ENCODE measurements around the gene GAPT.
"Not testable (repeated sequence)": the region's sequence is repeated elsewhere in the genome, so short reads cannot be mapped to it uniquely, and the experiment has no call there.

GAPT gene

DNA sequence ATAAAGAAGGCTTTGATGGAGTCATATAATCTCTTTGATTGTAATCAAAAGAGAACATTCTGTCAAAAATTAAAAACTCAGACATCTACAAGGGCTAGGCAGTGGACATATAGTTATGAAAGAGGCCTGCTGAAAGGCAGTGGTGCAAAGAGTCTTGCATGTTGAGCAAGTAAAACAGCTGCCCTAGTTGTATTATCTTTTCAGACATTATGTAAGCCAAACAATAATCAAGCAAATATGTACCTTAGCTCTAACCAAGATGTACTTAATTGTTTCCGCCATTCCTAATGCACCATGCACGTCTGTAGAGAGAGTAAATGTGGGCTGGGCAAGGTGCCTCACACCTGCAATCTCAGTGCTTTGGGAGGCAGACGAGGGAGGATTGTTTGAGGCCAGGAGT is 14.3 kb downstream of the GAPT start:
- no peak for DNase-seq (ENCODE audit: low read depth)

DNA sequence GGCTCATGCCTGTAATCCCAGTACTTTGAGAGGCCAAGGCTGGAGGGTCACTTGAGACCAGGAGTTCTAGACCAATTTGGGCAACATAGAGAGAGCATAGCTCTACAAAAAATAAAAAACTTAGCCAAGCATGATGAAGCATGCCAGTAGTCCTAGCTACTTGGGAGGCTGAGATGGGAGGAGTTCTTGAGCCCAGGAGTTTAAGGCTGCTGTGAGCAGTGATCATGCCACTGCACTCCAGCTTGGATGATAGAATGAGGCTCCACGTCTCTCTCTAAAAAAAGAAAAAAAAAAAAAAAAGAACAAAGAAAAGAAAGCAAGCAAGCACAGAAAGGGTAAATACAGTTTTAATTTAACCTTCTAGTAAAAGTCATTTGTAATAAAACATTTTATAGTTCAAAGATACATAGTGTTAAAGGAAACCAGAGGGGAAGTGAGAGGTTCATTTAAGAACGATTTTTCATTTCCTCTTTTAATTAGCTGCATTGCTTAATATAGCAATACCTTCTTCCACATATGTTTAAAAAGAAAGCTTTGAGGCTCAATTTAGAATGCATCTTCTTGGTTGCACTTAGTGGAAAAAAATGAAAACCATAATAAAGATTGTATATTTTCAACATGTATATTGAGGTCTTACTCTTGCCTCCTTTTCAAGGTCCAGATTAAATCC is 14.9 kb downstream of the GAPT start:
- no peak for DNase-seq (ENCODE audit: low read depth)

DNA sequence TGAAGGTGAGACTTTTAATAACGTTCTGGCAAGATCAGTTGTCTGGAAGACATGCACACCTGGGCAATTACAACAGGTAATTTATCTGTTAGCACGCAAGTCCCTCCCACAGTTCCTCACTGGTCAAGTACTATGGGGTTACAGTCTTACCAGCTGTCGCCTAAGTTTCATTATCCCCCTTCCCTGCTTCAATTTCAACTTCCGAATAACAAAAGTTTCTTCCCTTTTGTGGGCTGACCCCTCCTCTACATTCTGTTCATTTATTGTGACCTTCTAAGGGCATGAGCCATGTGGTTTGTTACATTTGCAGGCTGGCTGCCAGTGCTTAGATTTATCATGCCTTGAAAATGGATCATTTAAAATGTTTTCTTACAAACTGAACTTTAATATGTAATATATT is 16.5 kb downstream of the GAPT start:
- DNase-seq (ENCODE audit: low read depth), result no peak

DNA sequence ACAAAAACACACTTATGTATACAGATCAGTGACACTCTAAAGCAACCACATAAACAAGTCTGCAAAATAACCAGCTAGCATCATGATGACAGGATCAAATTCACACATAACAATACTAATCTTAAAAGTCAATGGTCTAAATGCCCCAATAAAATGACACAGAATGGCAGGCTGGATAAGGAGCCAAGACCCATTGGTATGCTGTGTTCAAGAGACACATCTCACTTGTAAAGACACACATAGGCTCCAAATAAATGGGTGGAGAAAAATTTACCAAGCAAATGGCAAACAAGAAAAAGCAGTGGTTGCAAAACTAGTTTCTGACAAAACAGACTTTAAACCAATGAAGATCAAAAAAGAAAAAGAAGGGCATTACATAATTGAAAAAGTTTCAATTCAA is 26.0 kb downstream of the GAPT start:
- no peak for DNase-seq (ENCODE audit: low read depth)

DNA sequence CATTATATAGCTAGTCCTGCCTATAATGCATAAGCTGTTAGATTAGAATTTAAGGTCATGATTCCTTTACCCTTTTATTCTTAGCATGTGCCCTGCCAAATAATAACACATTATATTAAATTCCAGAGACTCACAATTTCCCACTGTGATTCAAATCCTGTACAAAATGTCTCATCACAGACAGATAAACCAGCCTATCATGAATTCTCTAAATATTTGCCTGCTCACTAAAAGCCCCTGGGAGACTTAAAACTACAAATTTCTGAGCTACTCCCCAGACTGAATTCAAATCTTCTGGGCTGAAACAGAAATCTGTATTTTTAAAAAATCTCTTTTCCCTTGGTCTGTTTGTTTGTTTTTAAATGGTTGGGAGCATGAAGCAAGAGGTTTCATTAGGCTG is 32.7 kb downstream of the GAPT start:
- no peak for DNase-seq (ENCODE audit: low read depth)

DNA sequence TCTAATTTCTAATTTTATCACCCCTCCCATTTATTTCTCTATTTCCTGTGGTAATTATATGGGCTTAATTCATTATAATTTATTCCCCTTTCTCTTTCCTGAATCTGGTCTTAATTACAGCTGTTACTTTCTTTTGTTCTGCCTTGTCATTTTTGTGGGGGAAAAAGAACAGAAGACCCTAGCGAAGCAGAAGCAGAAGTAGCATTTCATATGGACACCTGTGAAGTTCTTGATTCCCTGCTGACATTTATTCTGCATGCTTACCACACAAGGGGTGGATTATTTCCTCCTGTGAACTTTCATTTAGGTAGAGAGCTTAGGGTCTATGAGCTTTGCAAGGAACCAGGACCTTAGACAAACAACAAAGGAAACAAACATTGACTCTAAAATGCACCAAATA is 33.3 kb downstream of the GAPT start:
- DNase-seq (ENCODE audit: low read depth), result no peak

DNA sequence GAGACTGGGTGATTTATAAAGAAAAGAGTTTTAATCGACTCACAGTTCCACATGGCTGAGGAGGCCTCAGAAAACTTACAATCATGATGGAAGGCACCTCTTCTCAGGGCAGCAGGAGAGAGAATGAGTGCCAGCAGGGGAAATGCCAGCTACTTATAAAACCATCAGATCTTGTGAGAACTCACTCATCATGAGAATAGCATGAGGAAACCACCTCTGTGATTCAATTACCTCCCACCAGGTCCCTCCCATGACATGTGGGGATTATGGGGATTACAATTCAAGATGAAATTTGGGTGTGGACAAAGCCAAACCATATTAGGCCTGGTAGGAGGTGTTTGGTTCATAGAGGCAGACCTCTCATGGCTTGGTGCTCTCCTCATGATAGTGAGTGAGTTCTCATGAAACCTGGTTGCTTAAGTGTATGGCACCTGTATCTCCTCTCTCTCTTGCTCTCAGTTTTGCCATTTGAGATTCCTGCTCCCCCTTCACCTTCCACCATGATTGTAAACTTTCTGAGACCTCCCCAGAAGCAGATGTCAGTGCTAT is 39.8 kb downstream of the GAPT start:
- no peak for DNase-seq (ENCODE audit: low read depth)

DNA sequence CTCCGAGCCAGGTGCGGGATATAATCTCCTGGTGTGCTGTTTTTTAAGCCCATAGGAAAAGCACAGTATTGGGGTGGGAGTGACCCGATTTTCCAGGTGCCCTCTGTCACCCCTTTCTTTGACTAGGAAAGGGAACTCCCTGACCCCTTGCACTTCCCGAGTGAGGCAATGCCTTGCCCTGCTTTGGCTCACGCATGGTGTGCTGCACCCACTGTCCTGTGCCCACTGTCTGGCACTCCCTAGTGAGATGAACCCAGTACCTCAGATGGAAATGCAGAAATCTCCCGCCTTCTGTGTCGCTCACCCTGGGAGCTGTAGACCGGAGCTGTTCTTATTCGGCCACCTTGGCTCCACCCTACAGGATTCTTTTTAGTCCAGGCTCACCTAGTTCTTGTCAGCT is 50.7 kb downstream of the GAPT start:
- DNase-seq (ENCODE audit: low read depth), result not testable (repeated sequence)

DNA sequence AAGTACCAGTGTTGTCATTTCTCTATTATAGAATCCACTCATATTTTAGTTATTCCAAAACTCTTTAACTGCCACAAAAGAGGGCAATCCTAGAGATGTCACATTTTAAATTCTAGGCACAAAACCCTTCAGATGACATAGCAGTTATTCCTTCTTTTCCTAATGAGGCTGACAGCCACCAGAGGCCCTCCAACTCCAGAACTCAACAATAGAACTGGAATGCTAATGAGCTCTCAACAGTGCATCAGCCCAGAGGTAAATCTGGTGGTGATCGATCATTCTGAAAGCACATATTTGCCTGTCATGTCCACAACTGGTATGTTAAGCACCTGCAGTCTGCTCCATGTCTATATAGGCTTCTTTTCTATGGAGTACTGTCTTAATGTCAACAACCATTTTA is 51.5 kb downstream of the GAPT start:
- DNase-seq (ENCODE audit: low read depth), result no peak

DNA sequence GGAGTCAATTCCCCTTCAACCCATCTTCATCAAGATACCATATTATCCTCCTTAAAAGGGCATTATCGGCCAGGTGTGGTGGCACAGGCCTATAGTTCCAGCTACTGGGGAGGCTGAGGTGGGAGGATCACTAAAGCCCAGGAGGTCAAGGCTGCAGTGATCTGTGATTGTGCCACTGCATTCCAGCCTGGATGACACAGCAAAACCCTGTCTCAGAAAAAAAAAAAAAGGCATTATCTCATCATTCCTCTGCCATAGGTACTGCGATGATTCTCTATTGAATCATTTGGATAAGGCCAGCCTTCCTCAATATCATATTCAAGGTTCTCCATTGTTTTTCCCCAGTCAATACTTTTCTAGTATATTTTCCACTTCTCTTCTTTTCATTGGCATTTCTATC is 52.5 kb downstream of the GAPT start:
- DNase-seq (ENCODE audit: low read depth), result no peak

DNA sequence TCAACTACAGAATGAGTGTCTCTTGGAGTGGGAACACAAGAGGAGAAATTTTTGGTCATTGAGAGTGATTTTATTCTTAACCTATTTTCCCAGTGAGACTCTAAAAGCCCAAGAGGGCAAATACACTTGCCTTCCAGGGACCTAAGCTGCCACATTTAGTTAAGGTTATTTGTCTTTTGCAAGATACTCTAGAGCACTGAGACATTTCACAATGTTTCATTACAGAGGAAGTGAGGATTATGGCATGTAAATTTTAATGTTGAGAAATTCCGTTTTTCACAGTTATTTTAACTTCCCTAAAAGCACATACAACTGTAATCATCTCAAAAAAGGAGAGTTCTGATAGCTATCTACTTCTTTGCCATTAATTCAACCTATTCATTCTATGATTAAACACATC is 53.0 kb downstream of the GAPT start:
- DNase-seq (ENCODE audit: low read depth), result no peak

DNA sequence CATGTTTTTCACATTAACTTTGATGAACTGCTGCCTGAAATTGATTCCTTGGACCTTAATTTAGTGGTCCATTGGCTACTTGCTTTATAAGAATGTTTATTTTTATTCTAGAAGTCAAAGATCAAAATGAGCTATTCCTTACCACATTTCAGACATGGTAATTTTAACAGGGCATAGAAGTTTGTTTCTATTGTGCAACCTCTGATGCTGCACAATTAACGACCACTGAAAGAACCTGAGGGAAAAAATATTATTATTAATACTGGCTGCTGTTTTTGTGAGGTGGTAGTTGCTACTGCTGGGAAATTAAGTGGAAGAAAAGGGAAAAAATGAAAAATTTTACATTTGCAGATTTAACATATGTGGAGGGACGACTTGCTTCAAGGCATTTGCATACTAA is 53.7 kb downstream of the GAPT start:
- no peak for DNase-seq (ENCODE audit: low read depth)

DNA sequence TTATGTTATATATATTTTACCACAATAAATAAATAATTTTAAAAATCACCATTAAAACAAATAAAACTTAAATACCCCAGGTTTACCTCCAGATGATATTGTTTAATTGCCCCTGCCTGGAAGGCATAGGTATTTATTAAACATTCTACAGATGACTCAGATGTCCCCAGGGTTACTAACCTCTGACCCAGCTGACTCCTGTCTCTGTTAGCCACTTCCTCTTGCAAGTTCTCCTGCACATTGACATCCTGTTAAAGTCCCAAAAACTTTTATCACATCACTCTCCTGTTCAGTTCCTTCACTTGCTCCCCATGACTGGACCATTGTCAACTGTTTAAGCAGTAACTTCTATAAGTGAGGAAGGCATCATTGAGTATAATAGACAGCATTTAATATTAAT is 54.7 kb downstream of the GAPT start:
- DNase-seq (ENCODE audit: low read depth), result no peak

Measured in stimulated activated CD8-positive, alpha-beta memory T cell treated with anti-CD3 and anti-CD28 coated beads, Interleukin-12 subunit alpha, Interleukin-12 subunit beta, amount 100 ng/mL, for 1 hour (primary cell).